Urinary bladder (tissue), 4 donors: ENCODE data around the gene RILP. TPM values are rescaled to one million over a fixed set of nuclear protein-coding genes. Genes with fewer than 3 reads are reported as not detected.

ENCODE experiments used
- DNase-seq: peaks from one replicate; pipeline ENCODE4 v3.0.0-alpha.2; 2015; ENCODE audit errors: extremely low spot score
- H3K27ac ChIP-seq: one replicate; pipeline ENCODE4 v1.5.1; 2013; ENCODE audit warnings: low read depth, mild to moderate bottlenecking, moderate library complexity
- H3K36me3 ChIP-seq: one replicate; pipeline ENCODE4 v1.6.1; 2013; ENCODE audit warnings: mild to moderate bottlenecking, moderate library complexity; ENCODE audit not compliant: insufficient read depth
- H3K4me1 ChIP-seq: one replicate; pipeline ENCODE4 v1.6.1; 2013; ENCODE audit warnings: mild to moderate bottlenecking, moderate library complexity; ENCODE audit not compliant: insufficient read depth
- H3K4me3 ChIP-seq: one replicate; pipeline ENCODE4 v1.5.1; 2013; ENCODE audit warnings: low read depth, low read length
- WGBS: extraction: QIAGEN DNeasy Blood & Tissue Kit; methylation state at CpG from one replicate; pipeline ENCODE4 v1.1.7; 2013; 5-methylcytosine and 5-hydroxymethylcytosine counted together
- polyA plus RNA-seq: library from polyadenylated mRNA; stranded (reverse); fragments of 200-250 nt; gene quantifications from one replicate; pipeline ENCODE4 v1.2.3, GENCODE V29; 2013
- total RNA-seq: library from RNA; depleted of rRNA; stranded (reverse); fragments of >200 nt; gene quantifications from one replicate; pipeline ENCODE4 v1.2.3, GENCODE V29; 2014
- donor health status: healthy with polysubstance abuse.
- donor health status: healthy.

Gene RILP
- total and polyA plus RNA-seq, 2 donors = 6.5 to 16.1 TPM

DNA sequence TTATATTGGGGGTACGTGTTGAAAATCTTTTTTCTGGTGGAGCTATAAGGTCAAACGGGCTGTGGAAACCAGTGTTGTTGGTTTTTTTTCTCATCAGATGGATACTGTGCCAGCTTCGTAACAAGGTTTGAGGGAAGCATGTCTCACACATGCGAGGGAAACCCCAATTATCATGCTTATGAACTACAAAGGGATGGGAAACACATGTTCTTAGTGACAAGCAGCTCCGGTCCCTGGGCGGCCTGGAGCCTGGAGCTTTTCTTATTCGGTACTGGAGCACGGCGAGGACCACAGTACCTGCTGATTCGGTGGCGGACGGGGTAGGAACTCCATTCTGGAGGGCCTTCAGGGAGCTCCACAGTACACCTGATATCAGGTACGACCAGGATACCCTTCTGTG is 33.6 kb downstream of the RILP start:
- no peaks in the 10 kb centered on the region for H3K4me1 ChIP-seq
- 81% methylated on average over 13 of the region's 13 CpGs for WGBS

DNA sequence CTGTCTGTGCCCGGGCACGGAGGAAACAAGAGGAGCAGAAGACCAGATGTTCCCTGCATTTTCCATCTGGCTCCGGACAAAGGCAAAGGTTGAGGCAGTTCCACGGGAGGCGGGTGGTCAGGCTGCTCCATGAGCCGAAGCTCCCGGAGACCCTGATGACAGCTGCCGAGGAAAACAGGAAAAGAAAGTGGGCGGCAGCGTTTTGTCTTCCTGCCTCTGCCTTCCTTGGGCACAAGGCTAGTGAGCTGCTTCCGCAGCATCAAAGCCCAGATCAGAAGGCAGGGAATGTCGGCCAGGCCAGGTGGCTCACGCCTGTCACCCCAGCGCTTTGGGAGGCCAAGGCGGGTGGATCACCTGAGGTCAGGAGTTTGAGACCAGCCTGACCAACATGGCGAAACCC is 37.3 kb downstream of the RILP start:
- Histone ChIP-seq H3K36me3 (peaks cover 3% of the 10 kb centered on the region), H3K4me1 (no peaks in the 10 kb centered on the region), H3K27ac (no peak overlapping the region), H3K4me3 (no peak overlapping the region)
- DNase-seq = no peak
- WGBS = 80% methylated on average over 16 of the region's 16 CpGs

More for the DNA sequence above, 33.6 kb downstream of the RILP start:
- DNase-seq = no peak
- Histone ChIP-seq H3K36me3 (peaks cover 3% of the 10 kb centered on the region), H3K4me3 (no peak overlapping the region), H3K27ac (no peak overlapping the region)

DNA sequence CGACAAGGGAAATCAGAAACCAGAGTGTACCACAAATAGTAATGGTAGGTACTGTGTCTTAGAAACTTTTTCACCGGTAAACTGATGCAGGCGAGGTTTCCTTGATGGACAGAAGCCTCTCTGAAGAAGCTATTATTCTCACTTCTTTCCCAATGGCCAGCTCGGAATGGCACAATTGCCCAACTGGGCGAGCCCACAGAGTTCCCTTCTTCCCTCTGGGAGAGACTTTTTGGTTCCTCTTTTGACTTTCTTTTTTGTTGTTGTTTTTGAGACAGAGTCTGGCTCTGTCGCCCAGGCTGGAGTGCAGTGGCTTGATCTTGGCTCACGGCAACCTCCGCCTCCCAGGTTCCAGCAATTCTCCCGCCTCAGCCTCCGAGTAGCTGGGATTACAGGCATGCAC is 38.0 kb downstream of the RILP start:
- Histone ChIP-seq H3K4me1 (no peaks in the 10 kb centered on the region), H3K27ac (no peak overlapping the region), H3K4me3 (no peak overlapping the region), H3K36me3 (no peaks in the 10 kb centered on the region)
- 89% methylated on average over 10 of the region's 10 CpGs for WGBS
- DNase-seq = no peak

DNA sequence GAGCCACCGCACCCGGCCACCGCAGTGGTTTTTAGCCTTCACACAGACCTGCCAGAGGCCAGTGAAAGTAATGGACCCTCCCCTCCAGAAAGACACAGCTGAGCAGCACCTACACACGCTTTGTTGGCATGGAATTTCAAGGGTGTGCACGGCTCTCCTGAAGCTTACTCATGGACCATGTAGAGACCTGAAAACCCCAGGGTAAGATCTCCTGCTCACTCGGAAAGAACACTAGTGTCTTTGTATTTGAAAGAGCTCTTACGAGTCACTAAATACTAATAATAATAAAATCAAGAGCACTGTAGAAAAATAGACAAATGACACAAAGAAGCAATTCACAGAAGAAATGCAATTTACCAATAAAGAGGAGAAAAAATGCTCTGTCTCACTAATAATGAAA is 41.0 kb downstream of the RILP start:
- Histone ChIP-seq H3K27ac (no peak overlapping the region), H3K4me3 (no peak overlapping the region), H3K4me1 (no peaks in the 10 kb centered on the region), H3K36me3 (no peaks in the 10 kb centered on the region)
- DNase-seq = no peak
- 93% methylated on average over 7 of the region's 7 CpGs for WGBS

DNA sequence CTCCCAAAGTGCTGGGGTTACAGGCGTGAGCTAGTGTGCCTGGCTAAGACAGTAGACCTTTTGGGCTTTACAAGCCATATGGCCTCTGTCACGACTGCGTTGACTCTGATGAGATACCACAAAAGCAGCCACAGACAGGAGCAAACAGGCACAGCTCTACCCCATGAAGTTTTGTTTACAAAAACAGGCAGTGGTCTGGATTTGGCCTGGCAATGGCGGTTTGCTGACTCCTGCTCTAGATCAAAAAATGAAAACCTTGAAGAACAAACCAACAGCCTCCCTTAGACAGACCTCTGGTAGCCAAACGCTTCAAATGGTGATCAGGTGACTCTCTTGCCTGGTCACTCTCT is 41.7 kb downstream of the RILP start:
- Histone ChIP-seq H3K4me3 (no peak overlapping the region), H3K4me1 (no peaks in the 10 kb centered on the region), H3K27ac (no peak overlapping the region), H3K36me3 (no peaks in the 10 kb centered on the region)
- 71% methylated on average over 5 of the region's 5 CpGs for WGBS
- no peak for DNase-seq

DNA sequence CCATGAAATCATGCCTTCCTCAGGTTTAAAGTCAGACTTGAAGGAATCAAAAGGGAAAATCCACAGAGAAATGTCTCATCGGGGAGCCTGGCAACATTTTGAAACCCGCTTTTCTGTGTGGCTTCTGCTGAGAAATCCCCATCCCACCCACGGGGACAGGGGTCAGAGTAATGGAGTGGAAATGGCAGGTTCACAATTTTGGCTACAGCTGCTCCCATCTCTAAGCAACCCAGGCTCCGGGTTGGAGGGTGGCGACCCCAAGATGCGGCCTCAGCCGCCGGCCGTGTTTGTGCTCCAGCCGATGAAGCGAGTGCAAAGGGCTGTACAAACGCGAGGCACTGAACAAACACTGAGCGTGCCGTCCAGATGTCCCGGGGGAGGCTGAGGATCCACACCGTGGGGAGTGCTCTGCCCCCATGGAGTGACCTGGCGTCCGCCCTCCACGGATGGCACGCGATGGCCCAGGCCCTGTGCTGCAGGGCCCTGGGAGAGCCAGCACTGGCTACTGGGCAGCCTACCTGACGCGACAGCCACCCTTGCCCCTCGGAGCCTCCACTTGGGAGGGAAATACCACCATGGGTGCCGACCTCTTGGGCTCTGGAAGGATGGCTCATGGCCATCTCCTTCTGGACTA is 43.2 kb downstream of the RILP start:
- DNase-seq = no peak
- H3K4me3 ChIP-seq = no peak overlapping the region
- H3K27ac ChIP-seq = no peak overlapping the region
- H3K4me1 ChIP-seq = no peaks in the 10 kb centered on the region
- H3K36me3 ChIP-seq = no peaks in the 10 kb centered on the region
- 85% methylated on average over 26 of the region's 26 CpGs for WGBS

DNA sequence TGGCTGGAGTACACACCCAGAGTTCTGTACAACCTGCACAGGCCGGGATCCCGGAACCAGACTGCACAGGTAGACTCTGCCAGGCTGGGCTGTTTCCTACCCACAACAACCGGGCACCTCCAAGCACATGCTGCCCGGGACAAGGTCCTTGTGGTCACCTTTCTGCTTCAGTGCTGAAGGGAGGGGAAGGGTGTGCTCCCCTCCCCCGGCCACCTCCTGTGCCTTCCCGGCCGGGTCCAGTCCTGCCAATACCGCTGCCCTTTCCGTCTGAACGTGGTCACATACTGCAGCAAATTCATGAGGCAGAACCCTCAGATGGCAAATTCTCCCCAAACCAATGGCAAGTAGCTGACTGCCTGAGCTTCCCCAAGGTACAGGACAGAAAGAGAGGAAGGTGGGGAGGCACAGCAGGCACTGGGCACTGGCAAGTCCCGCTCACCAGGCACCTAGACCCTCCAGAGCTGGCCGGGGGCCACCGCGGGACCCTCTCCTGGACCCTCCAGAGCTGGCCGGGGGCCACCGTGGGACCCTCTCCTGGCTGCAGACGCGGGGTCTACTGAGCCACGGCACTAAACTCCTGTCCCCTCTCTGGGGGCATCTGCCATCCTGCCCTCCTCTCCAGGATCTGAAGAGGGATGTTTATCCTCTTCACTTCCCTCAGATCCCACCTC is 43.9 kb downstream of the RILP start:
- no peak overlapping the region for H3K27ac ChIP-seq

DNA sequence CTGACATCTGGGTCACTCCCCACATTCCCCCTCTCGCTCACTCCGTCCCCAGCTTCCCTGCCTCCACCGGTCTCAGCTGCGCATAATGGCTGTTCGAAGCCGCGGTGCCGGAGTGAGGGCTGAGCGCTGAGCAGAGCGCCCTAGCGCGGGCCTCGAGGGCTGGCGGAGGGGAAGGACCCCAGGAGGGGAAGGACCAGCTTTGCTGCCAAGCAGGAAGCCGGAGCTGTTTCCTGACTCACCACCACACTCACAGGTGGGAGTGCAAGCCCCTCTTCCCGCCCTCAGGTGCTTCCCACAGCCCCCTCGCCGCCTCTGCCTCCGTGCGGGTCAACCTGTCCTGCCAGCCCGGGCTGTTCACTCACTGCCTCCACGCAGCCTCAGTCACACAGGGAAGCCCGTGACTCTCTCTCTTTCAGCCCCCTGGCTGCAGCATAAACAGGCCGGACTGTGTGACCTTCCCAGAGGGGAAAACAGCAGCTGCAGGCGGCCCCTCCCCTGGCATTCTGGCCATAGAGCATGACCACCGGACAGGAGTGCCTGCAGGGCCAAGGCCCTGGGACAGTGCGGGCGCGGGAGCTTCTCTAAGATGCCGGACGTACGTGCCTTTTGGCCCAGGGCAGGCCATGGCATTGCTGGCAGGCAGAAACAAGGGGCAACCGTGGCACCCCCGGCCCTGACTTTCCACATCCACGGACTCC is 44.7 kb downstream of the RILP start:
- no peak for DNase-seq
- WGBS = 62% methylated on average over 35 of the region's 35 CpGs
- no peak overlapping the region for H3K4me3 ChIP-seq
- no peaks in the 10 kb centered on the region for H3K4me1 ChIP-seq
- no peak overlapping the region for H3K27ac ChIP-seq
- no peaks in the 10 kb centered on the region for H3K36me3 ChIP-seq

More for the DNA sequence above, 43.9 kb downstream of the RILP start:
- Histone ChIP-seq H3K36me3 (no peaks in the 10 kb centered on the region), H3K4me1 (no peaks in the 10 kb centered on the region), H3K4me3 (no peak overlapping the region)
- DNase-seq = no peak
- 91% methylated on average over 19 of the region's 19 CpGs for WGBS

DNA sequence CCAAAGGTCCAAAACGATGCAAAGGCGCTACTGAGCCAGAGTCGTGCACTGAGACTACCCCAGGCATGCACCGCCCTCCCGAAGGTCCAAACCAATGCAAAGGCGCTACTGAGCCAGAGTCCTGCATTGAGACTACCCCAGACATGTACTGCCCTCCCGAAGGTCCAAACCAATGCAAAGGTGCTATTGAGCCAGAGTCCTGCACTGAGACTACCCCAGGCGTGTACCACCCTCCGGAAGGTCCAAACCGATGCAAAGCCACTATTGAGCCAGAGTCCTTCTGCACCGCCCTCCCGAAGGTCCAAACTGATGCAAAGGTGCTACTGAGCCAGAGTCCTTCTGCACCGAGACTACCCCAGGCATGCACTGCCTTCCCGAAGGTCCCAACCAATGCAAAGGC is 48.1 kb downstream of the RILP start:
- DNase-seq = no peak
- no peaks in the 10 kb centered on the region for H3K4me1 ChIP-seq
- no peaks in the 10 kb centered on the region for H3K36me3 ChIP-seq
- WGBS = 98% methylated on average over 14 of the region's 14 CpGs
- no peak overlapping the region for H3K4me3 ChIP-seq
- no peak overlapping the region for H3K27ac ChIP-seq

DNA sequence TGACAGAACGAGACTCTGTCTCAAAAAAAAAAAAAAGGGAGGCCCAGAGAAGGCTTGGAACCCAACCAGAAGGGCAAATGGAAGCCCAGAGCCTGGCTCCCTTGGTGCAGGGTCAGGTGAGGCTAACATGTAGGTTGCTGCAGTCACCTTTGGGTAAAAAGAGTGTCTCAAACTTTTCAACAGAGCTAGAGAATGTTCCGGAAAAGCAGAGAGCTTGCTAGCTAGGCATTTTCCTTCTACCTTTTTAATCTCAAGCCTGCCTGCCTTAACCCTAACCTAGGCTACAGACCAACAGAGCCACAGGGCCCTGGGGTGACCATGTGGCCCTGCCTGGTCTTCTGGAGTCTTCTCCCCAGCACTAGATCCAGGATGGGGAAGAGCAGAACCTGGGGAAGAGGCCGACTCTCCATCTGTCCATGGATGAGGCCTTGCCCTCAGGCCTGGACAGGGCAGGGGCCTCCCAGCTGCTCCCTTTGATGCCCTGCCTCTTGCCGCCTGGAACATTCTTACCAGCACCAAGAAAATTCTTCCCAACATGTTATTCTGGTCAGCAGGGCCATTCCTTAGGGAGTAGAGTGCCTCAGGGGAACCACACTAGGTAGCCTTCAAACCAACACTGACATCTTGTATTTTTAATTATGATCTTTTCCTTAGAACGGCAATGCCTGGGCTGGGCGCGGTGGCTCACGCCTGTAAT is 51.1 kb downstream of the RILP start:
- 91% methylated on average over 8 of the region's 8 CpGs for WGBS
- H3K27ac ChIP-seq = no peak overlapping the region
- H3K4me1 ChIP-seq = peaks cover 1% of the 10 kb centered on the region
- no peak for DNase-seq
- H3K36me3 ChIP-seq = no peaks in the 10 kb centered on the region
- no peak overlapping the region for H3K4me3 ChIP-seq

DNA sequence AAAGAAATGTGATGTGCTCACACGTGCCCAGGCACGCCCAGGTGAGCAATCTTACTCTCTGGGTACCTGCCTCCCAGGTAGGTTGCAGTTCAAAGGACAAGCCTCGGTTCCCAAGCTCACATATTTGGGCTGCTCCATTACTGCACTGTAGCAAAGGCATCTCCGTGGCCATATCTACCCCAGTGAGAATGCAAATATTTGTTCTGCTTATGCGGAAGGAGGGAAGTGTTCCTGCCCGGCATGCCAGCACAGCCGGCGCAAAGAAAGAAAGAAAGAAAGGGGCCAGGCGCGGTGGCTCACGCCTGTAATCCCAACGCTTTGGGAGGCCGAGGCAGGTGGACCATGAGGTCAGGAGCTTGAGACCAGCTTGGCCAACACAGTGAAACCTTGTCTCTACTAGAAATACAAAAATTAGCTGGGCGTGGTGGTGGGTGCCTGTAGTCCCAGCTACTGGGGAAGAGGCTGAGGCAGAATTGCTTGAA is 51.8 kb downstream of the RILP start:
- Histone ChIP-seq H3K4me3 (no peak overlapping the region), H3K36me3 (no peaks in the 10 kb centered on the region), H3K27ac (no peak overlapping the region), H3K4me1 (peaks cover 1% of the 10 kb centered on the region)
- DNase-seq = no peak
- 87% methylated on average over 14 of the region's 14 CpGs for WGBS
